ENCODE data around the gene RAC2. TPM values are rescaled to one million over a fixed set of nuclear protein-coding genes. Genes with fewer than 3 reads are reported as not detected.
A peak's percentile ranks its signal among the peaks of the same experiment; 100 is the strongest.

The RAC2 gene
- total and polyA plus RNA-seq, 2 of the 8 experiments (the other 6 are each of a cell fraction or from before 2014, with no cell fraction given) = 2.3 to 4.3 TPM

GRCh38 chr22:37175414-37176281 lies 68.4 kb downstream of the RAC2 start:
- CTCF ChIA-PET (ENCODE audit: partially characterized antibody) = interaction anchor here (0.6 to 4.5 kb wide), 7 partner anchors 10 to 50 kb away, joined by 3 to 25 read pairs (median 6); no protein-coding TSS in a partner anchor
- no peaks in the 10 kb centered on the region for H3K36me3 ChIP-seq (ENCODE audit: control insufficient read depth in 2 of 4, insufficient read depth in 4 of 4, low read length in 3 of 4)

More at GRCh38 chr22:37175414-37176281, 68.4 kb downstream of the RAC2 start:
- no peak for FAIRE-seq
- H4K20me1 ChIP-seq (replicated peaks in 1 of 2; ENCODE audit: control insufficient read depth in 1 of 2, insufficient read depth in 2 of 2, low read length in 2 of 2) = no peaks in the 10 kb centered on the region
- POLR2A ChIA-PET (ENCODE audit: partially characterized antibody) = no interaction called here
- H4K8ac ChIP-seq (ENCODE audit: extremely low read depth, insufficient read depth, low read length) = no peak overlapping the region; the same call in 1 of the 2 replicates
- H2BK15ac ChIP-seq (ENCODE audit: low read length) = no peak overlapping the region
- no peak overlapping the region for H4K91ac ChIP-seq (replicated peaks; ENCODE audit: insufficient read length, low read length)
- H2BK120ac ChIP-seq (replicated peaks; ENCODE audit: low read depth, low read length) = no peak overlapping the region
- no peak for TF ChIP-seq CBX8 (IDR thresholded peaks at IDR 0.05; ENCODE audit: borderline replicate concordance, low read depth, low read length)
- no peak for TF ChIP-seq BRCA1 (IDR thresholded peaks at IDR 0.05; ENCODE audit: low read depth, low read length)
- TF ChIP-seq BCL11A (IDR thresholded peaks at IDR 0.05; ENCODE audit: low read depth in 2 of 2, low read length in 2 of 2) = no peak
- no peak for TF ChIP-seq SUZ12 (IDR thresholded peaks at IDR 0.05; ENCODE audit: low read length)
- TF ChIP-seq PHF8 (conservative IDR thresholded peaks at IDR 0.05; ENCODE audit: low read depth, low read length) = no peak
- H3K23me2 ChIP-seq (ENCODE audit: low read depth, low read length) = no peaks in the 10 kb centered on the region
- peaks cover 0 to 4% (median 1%) of the 10 kb centered on the region in 4 experiments; a peak in 3 of 7 replicates for H3K4me1 ChIP-seq (replicated peaks in 1 of 4; ENCODE audit: control insufficient read depth in 3 of 4, insufficient read depth in 4 of 4, low read length in 3 of 4)
- H3K14ac ChIP-seq (ENCODE audit: insufficient read length) = no peak overlapping the region
- H4K5ac ChIP-seq (ENCODE audit: insufficient read length, low read depth, low read length) = no peak overlapping the region
- no peak for DNase-seq (ENCODE audit: low read depth in 1 of 2, low spot score in 2 of 2)
- no peak overlapping the region for H3K4me3 ChIP-seq (ENCODE audit: extremely low read depth in 1 of 4, insufficient read depth in 2 of 4, low read depth in 3 of 4, low read length in 4 of 4)
- H3K79me1 ChIP-seq (ENCODE audit: low read depth, low read length) = no peaks in the 10 kb centered on the region
- H3K4ac ChIP-seq (replicated peaks; ENCODE audit: insufficient read length, low read depth, low read length) = no peak overlapping the region
- 0 out of 2 replicates have a peak overlapping the region, but pooled peaks have one; percentile 20 for H2AK5ac ChIP-seq (ENCODE audit: low read depth, low read length)
- 0 out of 2 replicates have a peak overlapping the region, but pooled peaks have one; percentile 17 for H2BK12ac ChIP-seq (ENCODE audit: low read depth, low read length)
- no peaks in the 10 kb centered on the region; a peak in 2 of 7 replicates for H3K27me3 ChIP-seq (replicated peaks in 1 of 4; ENCODE audit: control insufficient read depth in 3 of 4, extremely low read depth in 1 of 4, insufficient read depth in 3 of 4, low read length in 3 of 4)
- H3K79me2 ChIP-seq (ENCODE audit: control insufficient read depth in 1 of 2, insufficient read depth in 2 of 2, low read length in 2 of 2) = no peaks in the 10 kb centered on the region
- H2BK20ac ChIP-seq (ENCODE audit: low read length) = no peak overlapping the region
- no peak overlapping the region for H3K56ac ChIP-seq (replicated peaks; ENCODE audit: insufficient read length, low read depth, low read length)
- no peak overlapping the region for H3K23ac ChIP-seq (ENCODE audit: insufficient read length)
- H3K4me2 ChIP-seq (ENCODE audit: insufficient read depth in 1 of 2, low read depth in 2 of 2, low read length in 2 of 2) = no peak overlapping the region
- no peak overlapping the region for H3K27ac ChIP-seq (ENCODE audit: low read depth, low read length)
- no peak overlapping the region for H2AFZ ChIP-seq (ENCODE audit: low read length)
- H3K9me3 ChIP-seq (ENCODE audit: insufficient read depth in 2 of 2, low read depth in 1 of 2, low read length in 1 of 2) = no peaks in the 10 kb centered on the region
- no peak overlapping the region for H2BK5ac ChIP-seq (ENCODE audit: low read depth, low read length)
- 91% methylated on average over 14 of the region's 18 CpGs; no CpG with 5 or more reads in 1 of the 2 experiments for WGBS, 2 experiments (ENCODE audit: extremely low coverage in 1 of 2, insufficient coverage in 1 of 2, insufficient read length in 1 of 2, insufficient replicate concordance in 2 of 2, low coverage in 1 of 2, low lambda C conversion rate in 2 of 2, missing lambda C conversion rate in 1 of 2)
- no peak overlapping the region; the same call in 1 of the 2 replicates for H3K18ac ChIP-seq (ENCODE audit: extremely low read depth, low read length)
- no peak overlapping the region for H3K9ac ChIP-seq (replicated peaks in 1 of 4; ENCODE audit: extremely low read depth in 1 of 4, low read depth in 3 of 4, low read length in 3 of 4)
